IPS-18a (cell line): ENCODE measurements around the gene KRTAP12-2.
"Not testable (repeated sequence)": the region's sequence is repeated elsewhere in the genome, so short reads cannot be mapped to it uniquely, and the experiment has no call there.

ENCODE experiments used
- H3K27ac ChIP-seq: one replicate; pipeline ENCODE4 v1.5.1; 2013; ENCODE audit warnings: low read length
- H3K27me3 ChIP-seq: one replicate; pipeline ENCODE4 v1.6.1; 2013; ENCODE audit warnings: mild to moderate bottlenecking, low read length; ENCODE audit not compliant: control insufficient read depth, insufficient read depth
- H3K36me3 ChIP-seq: one replicate; pipeline ENCODE4 v1.6.1; 2013; ENCODE audit warnings: low read depth, low read length; ENCODE audit not compliant: control insufficient read depth
- H3K4me1 ChIP-seq: one replicate; pipeline ENCODE4 v1.6.1; 2013; ENCODE audit warnings: low read depth, low read length; ENCODE audit not compliant: control insufficient read depth
- H3K4me3 ChIP-seq: one replicate; pipeline ENCODE4 v1.5.1; 2013; ENCODE audit warnings: low read length
- H3K9ac ChIP-seq: one replicate; pipeline ENCODE4 v1.6.1; 2013; ENCODE audit warnings: mild to moderate bottlenecking, low read length, moderate library complexity
- H3K9me3 ChIP-seq: one replicate; pipeline ENCODE4 v1.6.1; 2013; ENCODE audit warnings: low read depth, low read length; ENCODE audit not compliant: control insufficient read depth

The KRTAP12-2 gene

GRCh38 chr21:44700101-44701022, 33.6 kb upstream of the KRTAP12-2 start:
- Histone ChIP-seq H3K9ac (no peak overlapping the region), H3K9me3 (no peaks in the 10 kb centered on the region), H3K27ac (no peak overlapping the region), H3K4me3 (no peak overlapping the region), H3K27me3 (peaks cover 9% of the 10 kb centered on the region), H3K4me1 (peaks cover 41% of the 10 kb centered on the region), H3K36me3 (no peaks in the 10 kb centered on the region)

GRCh38 chr21:44699502-44700001, 32.8 kb upstream of the KRTAP12-2 start:
- Histone ChIP-seq H3K27ac (no peak overlapping the region), H3K9ac (no peak overlapping the region), H3K9me3 (no peaks in the 10 kb centered on the region), H3K4me1 (peaks cover 39% of the 10 kb centered on the region), H3K36me3 (no peaks in the 10 kb centered on the region), H3K4me3 (no peak overlapping the region), H3K27me3 (peaks cover 4% of the 10 kb centered on the region)

- H3K9me3 ChIP-seq: peaks cover 5% of the 10 kb centered on the region
- H3K4me1 ChIP-seq: peaks cover 25% of the 10 kb centered on the region
- no peaks in the 10 kb centered on the region for H3K36me3 ChIP-seq
- H3K27ac ChIP-seq: no peak overlapping the region
- no peaks in the 10 kb centered on the region for H3K27me3 ChIP-seq
- no peak overlapping the region for H3K9ac ChIP-seq
- no peak overlapping the region for H3K4me3 ChIP-seq
Measured at GRCh38 chr21:44697811-44698734, 31.3 kb upstream of the KRTAP12-2 start.

GRCh38 chr21:44697172-44697810, 30.6 kb upstream of the KRTAP12-2 start, which contains the start of gene KRTAP10-12:
Gene KRTAP10-12, plus strand, starts transcription at chr21:44697172. Its CDS starts 30 bp downstream, at chr21:44697202.
- not testable (repeated sequence) for H3K36me3 ChIP-seq, H3K4me3 ChIP-seq, H3K27me3 ChIP-seq, H3K9ac ChIP-seq, H3K27ac ChIP-seq
- peaks cover 23% of the 10 kb centered on the region for H3K4me1 ChIP-seq
- peaks cover 12% of the 10 kb centered on the region for H3K9me3 ChIP-seq

GRCh38 chr21:44696572-44696971, 29.8 kb upstream of the KRTAP12-2 start:
- Histone ChIP-seq H3K9me3 (peaks cover 12% of the 10 kb centered on the region), H3K9ac (no peak overlapping the region), H3K4me3 (no peak overlapping the region), H3K27ac (no peak overlapping the region), H3K36me3 (no peaks in the 10 kb centered on the region), H3K27me3 (no peaks in the 10 kb centered on the region), H3K4me1 (peaks cover 19% of the 10 kb centered on the region)

GRCh38 chr21:44695641-44696040, 28.9 kb upstream of the KRTAP12-2 start:
- H3K9ac ChIP-seq: no peak overlapping the region

GRCh38 chr21:44695184-44695583, 28.5 kb upstream of the KRTAP12-2 start:
- H3K27me3 ChIP-seq: no peaks in the 10 kb centered on the region
- H3K27ac ChIP-seq: no peak overlapping the region
- no peak overlapping the region for H3K9ac ChIP-seq
- H3K36me3 ChIP-seq: no peaks in the 10 kb centered on the region
- H3K9me3 ChIP-seq: peaks cover 12% of the 10 kb centered on the region
- no peak overlapping the region for H3K4me3 ChIP-seq
- peaks cover 15% of the 10 kb centered on the region for H3K4me1 ChIP-seq

More at GRCh38 chr21:44695641-44696040, 28.9 kb upstream of the KRTAP12-2 start:
- peaks cover 12% of the 10 kb centered on the region for H3K9me3 ChIP-seq
- H3K27ac ChIP-seq: no peak overlapping the region
- no peaks in the 10 kb centered on the region for H3K27me3 ChIP-seq
- H3K4me1 ChIP-seq: peaks cover 17% of the 10 kb centered on the region
- H3K36me3 ChIP-seq: no peaks in the 10 kb centered on the region
- H3K4me3 ChIP-seq: no peak overlapping the region

GRCh38 chr21:44694776-44695175, 28.0 kb upstream of the KRTAP12-2 start:
- Histone ChIP-seq H3K4me1 (peaks cover 11% of the 10 kb centered on the region), H3K27me3 (no peaks in the 10 kb centered on the region)

GRCh38 chr21:44692798-44693512, 26.2 kb upstream of the KRTAP12-2 start:
- Histone ChIP-seq H3K27ac (no peak overlapping the region), H3K4me3 (no peak overlapping the region), H3K9ac (no peak overlapping the region), H3K27me3 (no peaks in the 10 kb centered on the region), H3K9me3 (peaks cover 12% of the 10 kb centered on the region), H3K36me3 (no peaks in the 10 kb centered on the region), H3K4me1 (peaks cover 5% of the 10 kb centered on the region)

More at GRCh38 chr21:44694776-44695175, 28.0 kb upstream of the KRTAP12-2 start:
- no peaks in the 10 kb centered on the region for H3K36me3 ChIP-seq
- H3K9me3 ChIP-seq: peaks cover 12% of the 10 kb centered on the region
- no peak overlapping the region for H3K4me3 ChIP-seq
- no peak overlapping the region for H3K9ac ChIP-seq
- no peak overlapping the region for H3K27ac ChIP-seq

- no peaks in the 10 kb centered on the region for H3K27me3 ChIP-seq
- peaks cover 5% of the 10 kb centered on the region for H3K4me1 ChIP-seq
- no peak overlapping the region for H3K27ac ChIP-seq
- no peak overlapping the region for H3K4me3 ChIP-seq
- no peaks in the 10 kb centered on the region for H3K36me3 ChIP-seq
- H3K9me3 ChIP-seq: peaks cover 12% of the 10 kb centered on the region
- H3K9ac ChIP-seq: no peak overlapping the region
Measured at GRCh38 chr21:44691686-44692085, 25.0 kb upstream of the KRTAP12-2 start.
